Right atrium auricular region (tissue), 2 donors: ENCODE data around the gene FBLN2. TPM values are rescaled to one million over a fixed set of nuclear protein-coding genes. Genes with fewer than 3 reads are reported as not detected.

Experiments used
- DNase-seq: peaks from one replicate; pipeline ENCODE4 v3.0.0-alpha.2; 2019; ENCODE audit warnings: low spot score
- H3K27ac ChIP-seq, 2 donors: fragments of 200-600 bp; sonication (generic); 1 replicate in 1 of 2; 2 replicates in 1 of 2; pipeline ENCODE4 v1.5.1; 2016 to 2019
- H3K27me3 ChIP-seq, 2 donors: fragments of 200-600 bp; sonication (generic); one replicate each; pipeline versions ENCODE4 v1.5.1 to v1.6.0; 2017 to 2019
- H3K36me3 ChIP-seq: fragments of 200-600 bp; sonication (generic); one replicate; pipeline ENCODE4 v1.5.1; 2016
- H3K4me1 ChIP-seq, 2 donors: fragments of 200-600 bp; sonication (generic); one replicate each; pipeline versions ENCODE4 v1.5.1 to v1.6.0; 2017 to 2019
- H3K4me3 ChIP-seq, 2 donors: fragments of 200-600 bp; sonication (generic); 1 replicate in 1 of 2; 2 replicates in 1 of 2; pipeline ENCODE4 v1.5.1; 2017 to 2019; ENCODE audit warnings: mild to moderate bottlenecking in 1 of 2, moderate library complexity in 1 of 2
- H3K9me3 ChIP-seq, 2 donors: fragments of 200-600 bp; sonication (generic); one replicate each; pipeline ENCODE4 v1.5.1; 2019
- CTCF ChIP-seq, 2 donors: fragments of 200-600 bp; sonication (generic); IDR thresholded peaks; one replicate each; pipeline ENCODE4 v1.5.1; 2019; ENCODE audit warnings: antibody characterized with exemption in 2 of 2
- total RNA-seq, 2 donors: library from RNA; depleted of rRNA; stranded (reverse); fragments of >200 nt; gene quantifications; one replicate each; pipeline ENCODE4 v1.1.0, GENCODE V29; 2016

Gene FBLN2
- total RNA-seq, 2 donors from 2014 or later: 122 to 185 TPM

GRCh38 chr3:13506680-13507079 lies 42.2 kb upstream of the FBLN2 start:
- Histone ChIP-seq H3K27me3 (no peaks in the 10 kb centered on the region), H3K9me3 (no peaks in the 10 kb centered on the region), H3K36me3 (peaks cover 6% of the 10 kb centered on the region), H3K4me3 (no peak overlapping the region), H3K27ac (no peak overlapping the region), H3K4me1 (peaks cover 0 to 6% of the 10 kb centered on the region in 2 donors)
- DNase-seq: no peak
- TF ChIP-seq CTCF (IDR thresholded peaks at IDR 0.05): no peak

- H3K4me3 ChIP-seq: no peak overlapping the region
- TF ChIP-seq CTCF (IDR thresholded peaks at IDR 0.05): no peak
- H3K9me3 ChIP-seq: no peaks in the 10 kb centered on the region
- peaks cover 0 to 6% of the 10 kb centered on the region in 2 donors for H3K4me1 ChIP-seq
- no peak overlapping the region for H3K27ac ChIP-seq
- DNase-seq: no peak
- H3K27me3 ChIP-seq: no peaks in the 10 kb centered on the region
- peaks cover 6% of the 10 kb centered on the region for H3K36me3 ChIP-seq
Measured at GRCh38 chr3:13507247-13507569, 41.7 kb upstream of the FBLN2 start.

- H3K27me3 ChIP-seq: no peaks in the 10 kb centered on the region
- H3K27ac ChIP-seq: peak overlapping the region; percentile 17 to 25
- H3K4me1 ChIP-seq: peaks cover 0 to 6% of the 10 kb centered on the region in 2 donors
- H3K9me3 ChIP-seq: no peaks in the 10 kb centered on the region
- no peak for DNase-seq
- no peak overlapping the region for H3K4me3 ChIP-seq
- peaks cover 3% of the 10 kb centered on the region for H3K36me3 ChIP-seq
- no peak for TF ChIP-seq CTCF (IDR thresholded peaks at IDR 0.05)
Measured at GRCh38 chr3:13507570-13508339, 41.2 kb upstream of the FBLN2 start.

- Histone ChIP-seq H3K36me3 (no peaks in the 10 kb centered on the region), H3K27me3 (no peaks in the 10 kb centered on the region), H3K9me3 (no peaks in the 10 kb centered on the region), H3K4me1 (peaks cover 0 to 13% of the 10 kb centered on the region in 2 donors), H3K27ac (no peak overlapping the region), H3K4me3 (no peak overlapping the region)
- no peak for TF ChIP-seq CTCF (IDR thresholded peaks at IDR 0.05)
- DNase-seq: no peak
Measured at GRCh38 chr3:13508496-13508895, 40.4 kb upstream of the FBLN2 start.

GRCh38 chr3:13509059-13509815 lies 39.7 kb upstream of the FBLN2 start:
- H3K4me3 ChIP-seq: no peak overlapping the region
- H3K27ac ChIP-seq: no peak overlapping the region
- H3K4me1 ChIP-seq: peaks cover 0 to 18% of the 10 kb centered on the region in 2 donors
- TF ChIP-seq CTCF (IDR thresholded peaks at IDR 0.05): no peak
- DNase-seq: no peak
- no peaks in the 10 kb centered on the region for H3K36me3 ChIP-seq
- no peaks in the 10 kb centered on the region for H3K9me3 ChIP-seq
- H3K27me3 ChIP-seq: no peaks in the 10 kb centered on the region
